ENCODE measurements around the gene ARMC8. TPM values are rescaled to one million over a fixed set of nuclear protein-coding genes. Genes with fewer than 3 reads are reported as not detected.

Gene ARMC8
- total and polyA plus RNA-seq, 7 donors = 25.4 to 92.1 (median 40.1) TPM

- 45 to 65% (median 53%) methylated on average over 6 of the region's 6 CpGs for WGBS, 3 donors
- Histone ChIP-seq H3K4me3 (no peak overlapping the region), H3K9me3 (peaks cover 7% of the 10 kb centered on the region), H3K4me1 (peaks cover 22% of the 10 kb centered on the region), H3K27me3 (ENCODE audit: insufficient read depth in 3 of 3, low read length in 2 of 3) (no peaks in the 10 kb centered on the region), H3K36me3 (ENCODE audit: insufficient read depth in 1 of 2, low read depth in 1 of 2) (peaks cover under 1 to 19% of the 10 kb centered on the region in 2 donors), H3K27ac (no peak overlapping the region)
- ATAC-seq (no peak), DNase-seq (no peak)
- intact Hi-C loops (cut with DNase I) = no loop called here
- TF ChIP-seq CTCF (IDR thresholded peaks at IDR 0.05) = no peak
Measured at GRCh38 chr3:138303474-138303873, 116.4 kb downstream of the ARMC8 start.

DNA sequence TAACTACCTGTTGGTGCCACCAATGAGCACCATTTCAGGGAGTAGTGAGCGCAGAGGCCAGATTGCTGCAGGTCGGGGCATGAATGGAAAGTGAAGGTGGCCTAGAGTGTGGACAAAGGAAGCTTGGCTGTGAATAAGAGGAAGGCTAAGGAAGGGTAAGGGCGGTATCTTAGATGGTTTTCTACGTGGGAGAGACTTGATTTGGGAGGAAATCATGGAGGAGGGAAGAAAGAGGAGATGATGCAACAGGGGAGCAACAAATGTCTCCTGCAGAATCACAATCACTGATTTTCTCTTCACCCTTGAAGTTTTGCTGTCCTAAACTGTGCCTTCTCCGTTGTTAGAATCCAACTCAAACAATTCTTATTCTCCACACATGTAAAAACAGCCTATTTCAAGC, 120.8 kb downstream of the ARMC8 start:
- ATAC-seq (no peak), DNase-seq (no peak)
- Histone ChIP-seq H3K27ac (no peak overlapping the region), H3K9me3 (peaks cover 26% of the 10 kb centered on the region), H3K4me1 (no peaks in the 10 kb centered on the region), H3K27me3 (ENCODE audit: insufficient read depth in 3 of 3, low read length in 2 of 3) (no peaks in the 10 kb centered on the region), H3K36me3 (ENCODE audit: insufficient read depth in 1 of 2, low read depth in 1 of 2) (peaks cover 0 to 5% of the 10 kb centered on the region in 2 donors), H3K4me3 (no peak overlapping the region)
- TF ChIP-seq CTCF (IDR thresholded peaks at IDR 0.05) = no peak
- intact Hi-C loops (cut with DNase I) = no loop called here
- 84 to 86% (median 85%) methylated on average over 5 of the region's 5 CpGs for WGBS, 3 donors

GRCh38 chr3:138308783-138309182, 121.7 kb downstream of the ARMC8 start:
- H3K9me3 ChIP-seq = peaks cover 26% of the 10 kb centered on the region
- intact Hi-C loops (cut with DNase I) = no loop called here
- H3K4me1 ChIP-seq = no peaks in the 10 kb centered on the region
- no peak overlapping the region for H3K4me3 ChIP-seq
- DNase-seq = no peak
- no peak for ATAC-seq
- no peaks in the 10 kb centered on the region for H3K27me3 ChIP-seq (ENCODE audit: insufficient read depth in 3 of 3, low read length in 2 of 3)
- no peak for TF ChIP-seq CTCF (IDR thresholded peaks at IDR 0.05)
- H3K27ac ChIP-seq = no peak overlapping the region
- peaks cover 0 to 5% of the 10 kb centered on the region in 2 donors for H3K36me3 ChIP-seq (ENCODE audit: insufficient read depth in 1 of 2, low read depth in 1 of 2)

DNA sequence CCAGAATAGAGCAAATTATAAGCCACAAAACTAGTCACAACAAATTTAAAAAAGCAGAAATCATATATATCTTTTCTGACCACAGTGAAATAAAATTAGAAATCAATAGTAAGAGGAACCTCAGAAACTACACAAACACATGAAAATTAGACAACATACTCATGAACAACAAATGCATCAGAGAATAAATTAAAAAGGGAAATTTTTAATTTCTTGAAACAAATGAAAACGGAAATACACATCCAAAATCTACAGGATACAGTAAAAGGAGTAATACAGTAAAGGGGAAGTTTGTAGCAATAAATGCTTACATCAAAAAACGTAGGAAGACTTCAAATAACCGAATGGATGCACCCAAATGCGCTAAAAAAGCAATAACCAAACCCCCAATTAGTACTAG, 123.4 kb downstream of the ARMC8 start:
- H3K4me3 ChIP-seq = no peak overlapping the region
- WGBS, 3 donors = 84 to 86% (median 84%) methylated on average over 4 of the region's 4 CpGs
- H3K27ac ChIP-seq = no peak overlapping the region
- intact Hi-C loops (cut with DNase I) = no loop called here
- no peaks in the 10 kb centered on the region for H3K36me3 ChIP-seq (ENCODE audit: insufficient read depth in 1 of 2, low read depth in 1 of 2)
- no peak for DNase-seq
- no peaks in the 10 kb centered on the region for H3K27me3 ChIP-seq (ENCODE audit: insufficient read depth in 3 of 3, low read length in 2 of 3)
- H3K9me3 ChIP-seq = peaks cover 26% of the 10 kb centered on the region
- no peak for ATAC-seq
- TF ChIP-seq CTCF (IDR thresholded peaks at IDR 0.05) = no peak
- no peaks in the 10 kb centered on the region for H3K4me1 ChIP-seq

- WGBS, 3 donors = 58 to 67% (median 66%) methylated on average over 1 of the region's 1 CpG
- Histone ChIP-seq H3K27ac (no peak overlapping the region), H3K27me3 (ENCODE audit: insufficient read depth in 3 of 3, low read length in 2 of 3) (no peaks in the 10 kb centered on the region), H3K4me3 (no peak overlapping the region), H3K9me3 (peaks cover 6% of the 10 kb centered on the region), H3K36me3 (ENCODE audit: insufficient read depth in 1 of 2, low read depth in 1 of 2) (no peaks in the 10 kb centered on the region), H3K4me1 (peaks cover 12% of the 10 kb centered on the region)
- intact Hi-C loops (cut with DNase I) = no loop called here
- ATAC-seq (no peak), DNase-seq (no peak)
- no peak for TF ChIP-seq CTCF (IDR thresholded peaks at IDR 0.05)
Measured at GRCh38 chr3:138314751-138315150, 127.7 kb downstream of the ARMC8 start.

Data from psoas muscle (tissue), 8 donors.